GM12892 (cell line): Measurements from ENCODE around the gene TET2.

Source experiments
- POLR2A ChIP-seq: IDR thresholded peaks from 2 replicates; pipeline ENCODE4 v1.6.1; 2011; ENCODE audit warnings: low read depth, low read length, control low read depth
- POLR2AphosphoS5 ChIP-seq: IDR thresholded peaks from 2 replicates; pipeline ENCODE4 v1.6.1; 2011; ENCODE audit warnings: low read depth, low read length, control low read depth

DNA sequence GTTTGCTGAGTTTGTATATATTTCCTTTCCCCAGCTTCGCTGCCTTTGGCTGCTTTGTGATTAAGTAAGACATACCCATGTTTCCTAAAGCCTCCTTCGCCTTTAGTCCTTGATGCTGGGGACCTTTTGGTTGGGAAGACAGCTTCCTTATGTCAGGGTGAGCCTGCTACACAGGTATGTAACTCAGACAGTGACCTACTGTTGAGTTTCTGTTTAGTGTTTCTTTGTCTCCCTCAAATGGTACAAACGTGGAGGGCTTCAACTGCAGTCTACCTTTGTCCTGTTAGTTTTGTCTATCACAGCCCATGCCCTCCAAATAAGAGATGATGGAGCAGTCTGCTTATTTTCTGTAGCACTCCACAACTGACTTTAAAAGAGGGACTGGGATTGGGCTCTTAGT, 59.5 kb downstream of the TET2 start:
- TF ChIP-seq POLR2AphosphoS5 = no peak
- TF ChIP-seq POLR2A = no peak
